HG02973 (cell line): ENCODE data around the gene AK4.

Experiments
- ATAC-seq: cut with Tn5 transposase; IDR thresholded peaks from one replicate; pipeline ENCODE4 v1.9.1; 2021; ENCODE audit warnings: moderate library complexity; ENCODE audit not compliant: unreplicated experiment

The AK4 gene

DNA sequence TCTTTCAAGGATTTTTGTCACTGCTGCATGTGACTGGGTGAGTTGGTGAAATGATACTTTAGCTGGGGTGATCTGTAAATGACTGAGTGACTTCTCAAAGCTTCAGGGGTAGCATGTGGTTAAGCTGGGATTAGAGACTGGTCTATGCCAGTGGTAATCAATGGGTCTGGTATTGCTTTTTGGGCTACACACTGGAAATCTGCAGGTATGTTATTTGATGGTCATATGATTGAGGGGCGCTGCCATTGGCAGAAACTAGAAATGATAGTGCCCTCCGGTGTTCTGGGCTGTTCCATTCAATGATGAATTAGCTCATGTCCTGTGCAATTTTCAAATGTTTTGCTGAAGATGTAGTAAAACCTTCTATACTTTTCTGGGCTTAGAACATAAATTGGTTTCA lies 121.6 kb downstream of the AK4 start:
- ATAC-seq, result no peak

DNA sequence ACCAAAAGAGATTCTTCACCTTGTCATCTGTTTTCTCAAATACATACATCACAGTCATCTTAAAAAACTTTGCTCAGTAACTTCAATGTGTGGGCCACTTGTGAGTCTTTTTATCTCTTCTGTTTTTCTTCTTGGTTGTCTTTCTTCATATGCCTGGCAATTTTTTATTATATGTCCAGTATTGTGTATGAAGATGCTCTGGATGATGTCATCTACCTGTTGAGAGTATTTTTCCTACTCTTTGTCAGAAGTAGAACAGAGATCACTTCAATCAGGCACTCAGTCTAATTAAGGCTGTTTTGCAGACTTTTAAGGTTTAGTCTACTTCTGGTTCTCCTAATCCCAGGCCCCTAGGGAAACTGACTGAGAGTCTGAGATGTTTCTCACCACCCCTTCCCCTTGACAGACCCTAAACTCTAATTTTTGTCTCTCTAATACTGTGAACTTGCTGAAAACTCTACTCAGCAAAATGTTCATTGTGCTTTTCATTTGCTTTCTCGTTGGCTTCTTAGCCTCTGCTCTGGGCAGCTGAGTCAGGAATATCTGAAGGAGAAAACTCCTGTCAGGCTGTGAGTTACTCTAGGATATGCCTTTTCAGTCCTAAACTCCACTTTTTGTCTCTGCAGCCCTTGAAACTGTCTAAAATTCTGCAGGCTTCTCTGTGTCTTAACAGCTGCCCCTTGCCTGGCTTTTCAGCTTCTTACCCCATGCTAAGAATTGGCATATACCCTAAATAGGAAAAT lies 128.4 kb downstream of the AK4 start:
- ATAC-seq, result no peak

DNA sequence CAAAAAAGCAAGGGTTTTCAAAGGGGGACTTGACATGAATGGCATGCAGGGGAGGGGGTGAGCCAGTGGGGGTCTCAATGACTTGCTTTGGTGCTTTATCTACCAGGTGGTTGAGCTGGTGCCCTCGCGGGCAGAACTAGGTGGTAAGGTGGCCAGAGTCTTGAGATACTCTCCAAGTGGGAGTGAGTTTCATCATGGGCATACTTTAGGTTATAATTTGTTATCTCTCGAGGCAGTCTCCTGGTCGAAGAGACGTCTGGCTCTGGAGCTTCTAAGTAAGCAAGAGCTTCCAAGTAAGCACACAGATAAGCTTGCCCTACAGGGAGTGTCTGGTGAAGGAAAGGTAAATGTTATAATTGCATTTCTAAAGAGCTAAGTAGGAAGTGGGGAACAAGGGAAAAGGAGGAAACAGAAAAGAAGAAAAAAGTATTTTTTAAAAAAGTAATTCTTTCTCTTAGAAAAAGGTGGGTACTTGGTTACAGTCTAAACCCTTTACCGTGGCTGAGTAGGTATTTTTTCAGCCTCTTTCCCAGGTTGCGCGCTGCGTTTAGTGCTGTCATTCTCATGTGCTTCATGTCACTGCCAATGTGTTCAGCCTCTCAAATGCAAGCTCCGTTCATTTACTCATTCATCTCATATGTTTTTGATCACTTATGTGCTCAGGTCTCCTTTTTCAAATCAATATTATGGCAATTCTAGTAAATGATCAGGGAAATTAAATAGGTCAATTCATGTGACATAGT lies 129.8 kb downstream of the AK4 start:
- ATAC-seq, result no peak

DNA sequence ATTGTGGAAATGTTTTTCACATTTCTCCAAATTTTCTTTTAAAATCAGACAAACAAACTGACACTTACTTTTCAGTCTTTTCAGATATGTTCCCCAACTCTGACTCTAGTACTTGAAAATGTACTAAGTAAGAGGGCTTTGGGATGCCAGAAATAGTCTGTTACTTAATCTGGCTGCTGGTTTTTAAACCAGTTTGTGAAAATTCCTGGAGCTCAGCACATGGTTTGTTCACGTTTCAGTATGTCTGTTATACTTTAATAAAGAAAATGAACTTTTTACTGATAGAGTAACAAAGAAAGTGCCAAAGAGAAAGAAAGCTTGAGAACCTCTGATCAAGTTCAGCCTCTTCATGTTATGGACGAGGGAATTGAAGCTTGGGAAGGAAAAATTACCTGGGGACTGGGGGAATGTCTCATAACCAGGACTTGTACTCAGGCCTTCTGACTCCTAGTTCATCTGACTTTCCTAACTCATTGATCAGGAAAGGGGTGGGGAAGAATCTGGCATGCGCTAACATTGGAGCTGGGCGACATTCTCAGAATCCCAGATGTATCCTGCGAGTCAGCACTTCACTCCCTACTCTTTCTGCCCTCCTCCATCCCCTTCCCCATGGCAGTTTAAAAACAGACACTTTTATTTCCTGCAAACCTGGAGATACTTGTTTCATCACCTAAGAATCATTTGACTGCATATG lies 130.5 kb downstream of the AK4 start:
- ATAC-seq, result no peak

DNA sequence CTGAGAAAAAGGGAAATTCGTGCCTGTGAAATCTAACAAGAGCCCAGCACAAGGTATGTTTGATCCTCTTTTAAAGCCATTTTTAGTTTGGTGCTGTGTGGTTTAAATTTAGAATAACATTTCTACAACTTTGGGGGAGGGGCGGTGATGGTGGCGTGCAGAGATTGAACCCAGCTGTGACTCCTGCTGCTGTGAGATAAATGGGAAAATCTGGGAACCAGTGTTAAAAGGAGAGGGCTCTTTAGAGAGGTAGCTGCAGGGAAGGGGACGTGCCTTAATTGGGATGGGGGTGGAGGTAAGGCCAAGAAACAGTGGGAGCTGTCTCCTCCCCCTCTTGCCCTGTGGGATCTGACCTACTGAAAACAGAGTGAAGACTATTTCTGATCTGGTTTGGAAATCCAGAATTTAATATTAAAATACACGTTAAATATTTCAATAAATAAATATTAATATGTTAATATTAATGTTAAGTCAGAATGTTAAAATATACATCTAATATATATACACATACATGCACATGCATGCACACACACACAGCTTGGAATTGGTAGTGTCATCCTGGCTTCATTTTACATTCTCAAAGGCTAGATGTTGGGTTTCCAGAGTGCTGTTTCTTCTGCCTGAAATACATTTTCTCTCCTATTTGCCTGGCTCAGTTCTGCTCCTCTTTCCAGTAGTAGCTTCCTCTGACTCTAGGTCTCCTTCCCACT lies 131.2 kb downstream of the AK4 start:
- ATAC-seq, result no peak
